Measurements from ENCODE around the gene APOBEC3C.
"Not testable (repeated sequence)": the region's sequence is repeated elsewhere in the genome, so short reads cannot be mapped to it uniquely, and the experiment has no call there.

APOBEC3C gene

DNA sequence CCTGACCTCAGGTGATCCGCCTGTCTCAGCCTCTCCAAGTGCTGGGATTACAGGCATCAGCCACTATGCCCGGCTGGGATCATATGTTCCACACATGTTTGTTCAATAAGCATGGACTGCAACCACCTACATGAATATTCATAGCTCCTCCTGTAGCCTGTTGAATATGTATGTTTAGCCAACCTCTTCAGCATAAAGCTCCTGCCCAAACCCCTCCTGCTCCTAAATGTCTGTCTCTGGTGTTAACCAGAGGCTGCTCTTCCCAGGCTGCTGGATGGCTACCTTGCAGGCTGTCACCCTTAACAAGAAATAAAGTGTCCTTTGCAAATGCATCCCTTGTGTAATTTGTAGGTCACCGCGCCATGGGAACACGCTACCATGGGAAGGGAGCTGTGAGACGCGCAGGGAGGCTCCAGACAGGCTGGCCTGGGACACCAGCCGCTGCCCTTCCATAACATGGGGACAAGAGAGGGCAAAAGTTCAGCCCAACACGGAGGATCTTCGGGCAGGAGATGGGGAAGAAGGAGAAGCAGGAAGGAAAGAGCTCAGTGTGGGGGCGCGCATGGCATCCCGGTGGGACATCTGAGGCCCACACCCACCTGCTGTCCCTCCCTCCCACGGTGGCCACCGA is 6.1 kb downstream of the APOBEC3C start:
- not testable (repeated sequence) for H3K9me3 ChIP-seq (ENCODE audit: control insufficient read depth, low read length); H3K4me3 ChIP-seq (ENCODE audit: insufficient read depth, low read depth, low read length, poor library complexity, severe bottlenecking); H3K27me3 ChIP-seq (replicated peaks; ENCODE audit: control insufficient read depth, insufficient read depth, low read length, poor library complexity, severe bottlenecking); DNase-seq
- Histone ChIP-seq H3K27ac (ENCODE audit: insufficient read depth, low read length, poor library complexity, severe bottlenecking) (peak overlapping the region; percentile 45), H3K36me3 (ENCODE audit: control insufficient read depth, insufficient read depth, low read length) (peaks cover 15% of the 10 kb centered on the region), H3K4me1 (ENCODE audit: control insufficient read depth, insufficient read depth, low read length, poor library complexity, severe bottlenecking) (peaks cover 33% of the 10 kb centered on the region)

DNA sequence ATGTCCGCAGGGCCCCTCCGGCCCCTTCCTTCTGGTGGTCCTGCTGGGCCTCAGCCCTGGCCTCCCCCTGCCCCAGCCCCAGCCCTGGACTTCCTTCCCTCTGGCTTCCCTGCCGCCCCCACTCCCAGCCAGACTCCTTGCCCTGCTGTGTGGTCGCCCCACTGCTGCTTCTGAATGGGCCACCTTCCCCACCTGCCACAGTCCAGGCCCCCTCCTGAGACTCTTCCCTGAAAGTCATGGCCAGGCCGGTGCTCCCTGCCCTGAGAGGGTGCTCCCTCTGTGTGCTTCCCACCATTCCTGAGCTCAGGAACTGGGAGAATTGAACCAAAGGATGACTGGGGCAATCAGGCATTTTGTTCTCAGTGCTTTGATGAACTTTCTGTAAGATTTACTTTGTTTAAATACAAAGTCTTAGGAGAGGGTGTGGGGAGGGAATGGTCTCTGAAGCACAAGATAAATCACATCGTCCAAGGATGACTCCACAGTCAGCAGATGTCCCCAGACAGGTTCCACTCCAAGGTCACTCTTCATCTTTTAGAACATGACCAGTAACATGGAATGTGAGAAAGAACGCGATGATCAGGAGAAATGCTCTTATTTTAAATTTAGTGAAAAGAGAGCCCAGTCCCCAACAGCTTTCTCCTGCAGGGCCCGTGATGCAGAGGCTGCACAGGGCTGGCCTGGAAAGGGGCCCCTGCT is 7.6 kb downstream of the APOBEC3C start:
- Histone ChIP-seq H3K27me3 (replicated peaks; ENCODE audit: control insufficient read depth, insufficient read depth, low read length, poor library complexity, severe bottlenecking) (no peaks in the 10 kb centered on the region), H3K9me3 (ENCODE audit: control insufficient read depth, low read length) (no peaks in the 10 kb centered on the region), H3K4me1 (ENCODE audit: control insufficient read depth, insufficient read depth, low read length, poor library complexity, severe bottlenecking) (peaks cover 31% of the 10 kb centered on the region), H3K36me3 (ENCODE audit: control insufficient read depth, insufficient read depth, low read length) (peaks cover 19% of the 10 kb centered on the region), H3K4me3 (ENCODE audit: insufficient read depth, low read depth, low read length, poor library complexity, severe bottlenecking) (peak overlapping the region; percentile 56), H3K27ac (ENCODE audit: insufficient read depth, low read length, poor library complexity, severe bottlenecking) (peak overlapping the region; percentile 78)
- DNase-seq = no peak

DNA sequence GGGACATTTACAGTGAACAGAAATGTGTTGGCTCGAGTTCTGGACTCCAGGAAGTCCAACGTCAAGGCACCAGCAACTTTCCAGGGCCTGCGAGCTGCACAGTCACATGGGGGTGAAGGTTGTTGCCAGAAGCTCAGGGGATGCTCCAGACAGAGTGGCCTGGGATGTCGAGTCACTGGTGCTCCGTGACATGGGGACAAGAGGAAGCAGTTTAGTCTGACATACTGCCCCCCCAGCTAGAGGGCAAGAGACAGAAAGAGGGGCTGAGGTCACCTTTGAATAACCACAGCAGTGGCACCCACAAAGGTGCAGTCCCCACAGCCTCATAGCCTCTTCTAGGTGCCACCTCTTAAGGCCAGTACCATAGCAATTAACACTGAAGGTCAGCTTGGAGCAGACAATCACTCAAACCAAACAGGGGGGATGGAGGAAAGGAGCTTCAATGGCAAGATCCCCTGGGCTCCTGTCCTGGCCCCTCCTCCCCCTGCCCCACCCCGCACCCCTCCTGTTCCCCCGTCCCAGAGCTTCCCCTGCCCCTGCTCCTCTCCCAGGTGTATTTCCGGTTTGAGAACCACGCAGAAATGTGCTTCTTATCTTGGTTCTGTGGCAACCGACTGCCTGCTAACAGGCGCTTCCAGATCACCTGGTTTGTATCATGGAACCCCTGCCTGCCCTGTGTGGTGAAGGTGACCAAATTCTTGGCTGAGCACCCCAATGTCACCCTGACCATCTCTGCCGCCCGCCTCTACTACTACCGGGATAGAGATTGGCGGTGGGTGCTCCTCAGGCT is 10.7 kb downstream of the APOBEC3C start:
- Histone ChIP-seq H3K4me1 (ENCODE audit: control insufficient read depth, insufficient read depth, low read length, poor library complexity, severe bottlenecking) (peaks cover 31% of the 10 kb centered on the region), H3K36me3 (ENCODE audit: control insufficient read depth, insufficient read depth, low read length) (peaks cover 7% of the 10 kb centered on the region), H3K27ac (ENCODE audit: insufficient read depth, low read length, poor library complexity, severe bottlenecking) (peak overlapping the region; percentile 51), H3K4me3 (ENCODE audit: insufficient read depth, low read depth, low read length, poor library complexity, severe bottlenecking) (no peak overlapping the region), H3K27me3 (replicated peaks; ENCODE audit: control insufficient read depth, insufficient read depth, low read length, poor library complexity, severe bottlenecking) (no peaks in the 10 kb centered on the region), H3K9me3 (ENCODE audit: control insufficient read depth, low read length) (no peaks in the 10 kb centered on the region)
- DNase-seq = peak in 1 of 3 donors; percentile 18

DNA sequence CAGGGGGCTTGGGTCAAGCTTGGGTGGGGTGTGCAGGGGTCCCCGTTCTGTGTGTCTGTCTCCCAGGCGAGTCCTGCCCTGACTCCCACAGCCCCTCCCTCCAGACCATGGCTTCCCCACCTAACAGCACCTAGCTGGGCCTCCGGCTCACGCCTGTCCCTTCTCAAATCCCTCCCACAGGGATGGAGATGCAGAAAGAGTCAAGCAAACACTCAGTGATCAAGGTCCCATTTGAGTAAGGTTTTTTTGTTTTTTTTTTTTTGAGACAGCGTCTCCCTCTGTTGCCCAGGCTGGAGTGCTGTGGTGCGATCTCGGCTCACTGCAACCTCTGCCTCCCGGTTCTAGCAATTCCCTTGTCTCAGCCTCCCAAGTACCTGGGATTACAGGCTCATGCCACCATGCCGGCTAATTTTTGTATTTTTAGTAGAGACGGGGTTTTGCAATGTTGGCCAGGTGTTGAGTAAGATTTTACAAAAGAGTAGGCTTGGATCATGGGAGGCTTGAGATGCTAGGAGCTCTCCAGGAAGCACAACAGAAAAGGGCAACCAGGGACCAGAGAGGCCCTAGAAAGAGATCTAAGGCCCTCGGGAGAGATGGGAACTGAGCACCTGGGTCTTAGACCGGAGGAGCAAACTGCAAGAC is 12.6 kb downstream of the APOBEC3C start:
- Histone ChIP-seq H3K9me3 (ENCODE audit: control insufficient read depth, low read length) (no peaks in the 10 kb centered on the region), H3K27ac (ENCODE audit: insufficient read depth, low read length, poor library complexity, severe bottlenecking) (no peak overlapping the region), H3K4me3 (ENCODE audit: insufficient read depth, low read depth, low read length, poor library complexity, severe bottlenecking) (no peak overlapping the region), H3K4me1 (ENCODE audit: control insufficient read depth, insufficient read depth, low read length, poor library complexity, severe bottlenecking) (peaks cover 25% of the 10 kb centered on the region), H3K27me3 (replicated peaks; ENCODE audit: control insufficient read depth, insufficient read depth, low read length, poor library complexity, severe bottlenecking) (no peaks in the 10 kb centered on the region), H3K36me3 (ENCODE audit: control insufficient read depth, insufficient read depth, low read length) (peaks cover 7% of the 10 kb centered on the region)
- no peak for DNase-seq

DNA sequence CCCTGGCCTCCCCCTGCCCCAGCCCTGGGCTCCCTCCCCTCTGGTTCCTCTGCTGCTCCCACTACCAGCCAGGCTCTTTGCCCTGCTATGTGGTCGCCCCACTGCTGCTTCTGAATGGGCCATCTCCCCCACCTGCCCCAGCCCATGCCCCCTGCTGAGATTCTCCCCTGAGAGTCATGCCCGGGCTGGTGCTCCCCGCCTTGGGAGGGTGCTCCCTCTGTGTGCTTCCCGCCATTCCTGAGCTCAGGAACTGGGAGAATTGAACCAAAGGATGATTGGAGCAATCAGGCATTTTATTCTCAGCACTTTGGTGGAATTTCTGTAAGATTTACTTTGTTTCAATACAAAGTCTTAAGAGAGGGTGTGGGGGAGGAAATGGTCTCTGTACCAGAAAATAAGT is 13.7 kb downstream of the APOBEC3C start:
- no peaks in the 10 kb centered on the region for H3K27me3 ChIP-seq (replicated peaks; ENCODE audit: control insufficient read depth, insufficient read depth, low read length, poor library complexity, severe bottlenecking)
- H3K4me3 ChIP-seq (ENCODE audit: insufficient read depth, low read depth, low read length, poor library complexity, severe bottlenecking) = no peak overlapping the region
- H3K27ac ChIP-seq (ENCODE audit: insufficient read depth, low read length, poor library complexity, severe bottlenecking) = no peak overlapping the region
- DNase-seq = no peak
- H3K9me3 ChIP-seq (ENCODE audit: control insufficient read depth, low read length) = no peaks in the 10 kb centered on the region
- peaks cover 11% of the 10 kb centered on the region for H3K36me3 ChIP-seq (ENCODE audit: control insufficient read depth, insufficient read depth, low read length)
- peaks cover 19% of the 10 kb centered on the region for H3K4me1 ChIP-seq (ENCODE audit: control insufficient read depth, insufficient read depth, low read length, poor library complexity, severe bottlenecking)

DNA sequence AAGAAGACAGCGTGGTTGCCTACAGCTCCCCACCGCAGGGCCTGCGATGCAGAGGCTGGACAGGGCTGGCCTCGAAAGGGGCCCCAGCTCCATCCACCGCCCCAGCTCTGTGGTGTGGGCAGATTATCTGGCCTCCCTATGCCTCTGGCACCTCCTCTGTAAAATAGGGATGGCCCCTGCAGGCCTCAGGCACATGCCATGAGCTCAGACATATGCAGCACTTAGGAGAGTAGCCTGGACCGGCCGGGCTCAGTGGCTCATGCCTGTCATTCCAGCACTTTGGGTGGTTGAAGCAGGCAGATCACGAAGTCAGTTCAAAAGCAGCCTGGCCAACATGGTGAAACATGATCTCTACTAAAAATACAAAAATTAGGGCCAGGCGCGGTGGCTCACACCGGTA is 14.2 kb downstream of the APOBEC3C start:
- no peaks in the 10 kb centered on the region for H3K9me3 ChIP-seq (ENCODE audit: control insufficient read depth, low read length)
- peaks cover 19% of the 10 kb centered on the region for H3K4me1 ChIP-seq (ENCODE audit: control insufficient read depth, insufficient read depth, low read length, poor library complexity, severe bottlenecking)
- DNase-seq = no peak
- no peak overlapping the region for H3K27ac ChIP-seq (ENCODE audit: insufficient read depth, low read length, poor library complexity, severe bottlenecking)
- no peak overlapping the region for H3K4me3 ChIP-seq (ENCODE audit: insufficient read depth, low read depth, low read length, poor library complexity, severe bottlenecking)
- peaks cover 11% of the 10 kb centered on the region for H3K36me3 ChIP-seq (ENCODE audit: control insufficient read depth, insufficient read depth, low read length)
- H3K27me3 ChIP-seq (replicated peaks; ENCODE audit: control insufficient read depth, insufficient read depth, low read length, poor library complexity, severe bottlenecking) = no peaks in the 10 kb centered on the region

DNA sequence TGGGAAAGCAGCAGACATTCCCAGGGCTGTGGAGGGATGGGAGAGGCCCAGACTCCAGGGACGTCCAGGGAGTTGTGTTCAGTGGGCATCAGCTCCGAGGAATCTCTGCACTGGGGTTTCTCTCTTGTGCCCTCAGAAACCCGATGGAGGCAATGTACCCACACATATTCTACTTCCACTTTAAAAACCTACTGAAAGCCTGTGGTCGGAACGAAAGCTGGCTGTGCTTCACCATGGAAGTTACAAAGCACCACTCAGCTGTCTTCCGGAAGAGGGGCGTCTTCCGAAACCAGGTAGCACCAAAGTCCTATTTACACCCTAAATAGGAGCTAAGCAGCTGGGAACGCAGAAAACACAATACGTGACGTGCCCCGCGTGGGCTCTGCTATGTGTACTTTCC is 15.2 kb downstream of the APOBEC3C start:
- no peak overlapping the region for H3K4me3 ChIP-seq (ENCODE audit: insufficient read depth, low read depth, low read length, poor library complexity, severe bottlenecking)
- no peaks in the 10 kb centered on the region for H3K9me3 ChIP-seq (ENCODE audit: control insufficient read depth, low read length)
- peaks cover 9% of the 10 kb centered on the region for H3K36me3 ChIP-seq (ENCODE audit: control insufficient read depth, insufficient read depth, low read length)
- H3K27me3 ChIP-seq (replicated peaks; ENCODE audit: control insufficient read depth, insufficient read depth, low read length, poor library complexity, severe bottlenecking) = no peaks in the 10 kb centered on the region
- no peak for DNase-seq
- H3K27ac ChIP-seq (ENCODE audit: insufficient read depth, low read length, poor library complexity, severe bottlenecking) = no peak overlapping the region
- peaks cover 11% of the 10 kb centered on the region for H3K4me1 ChIP-seq (ENCODE audit: control insufficient read depth, insufficient read depth, low read length, poor library complexity, severe bottlenecking)

DNA sequence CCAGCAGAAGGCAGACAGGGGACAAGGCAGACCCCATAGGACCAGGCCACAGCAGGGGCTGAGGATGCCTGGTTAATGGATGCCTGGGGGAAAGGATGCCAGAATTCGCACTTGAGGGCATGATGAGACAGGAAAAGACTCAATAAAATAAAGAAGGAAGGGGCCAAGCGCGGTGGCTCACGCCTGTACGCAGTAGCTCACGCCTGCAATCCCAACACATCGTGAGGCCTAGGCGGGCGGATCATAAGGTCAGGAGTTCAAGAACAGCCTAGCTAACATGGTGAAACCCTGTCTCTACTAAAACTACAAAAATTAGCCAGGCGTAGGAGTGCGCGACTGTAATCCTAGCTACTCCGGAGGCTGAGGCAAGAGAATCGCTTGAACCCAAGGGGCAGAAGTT is 16.6 kb downstream of the APOBEC3C start:
- no peaks in the 10 kb centered on the region for H3K4me1 ChIP-seq (ENCODE audit: control insufficient read depth, insufficient read depth, low read length, poor library complexity, severe bottlenecking)
- no peak overlapping the region for H3K4me3 ChIP-seq (ENCODE audit: insufficient read depth, low read depth, low read length, poor library complexity, severe bottlenecking)
- H3K9me3 ChIP-seq (ENCODE audit: control insufficient read depth, low read length) = no peaks in the 10 kb centered on the region
- H3K27ac ChIP-seq (ENCODE audit: insufficient read depth, low read length, poor library complexity, severe bottlenecking) = no peak overlapping the region
- peaks cover 8% of the 10 kb centered on the region for H3K36me3 ChIP-seq (ENCODE audit: control insufficient read depth, insufficient read depth, low read length)
- DNase-seq = no peak
- no peaks in the 10 kb centered on the region for H3K27me3 ChIP-seq (replicated peaks; ENCODE audit: control insufficient read depth, insufficient read depth, low read length, poor library complexity, severe bottlenecking)

DNA sequence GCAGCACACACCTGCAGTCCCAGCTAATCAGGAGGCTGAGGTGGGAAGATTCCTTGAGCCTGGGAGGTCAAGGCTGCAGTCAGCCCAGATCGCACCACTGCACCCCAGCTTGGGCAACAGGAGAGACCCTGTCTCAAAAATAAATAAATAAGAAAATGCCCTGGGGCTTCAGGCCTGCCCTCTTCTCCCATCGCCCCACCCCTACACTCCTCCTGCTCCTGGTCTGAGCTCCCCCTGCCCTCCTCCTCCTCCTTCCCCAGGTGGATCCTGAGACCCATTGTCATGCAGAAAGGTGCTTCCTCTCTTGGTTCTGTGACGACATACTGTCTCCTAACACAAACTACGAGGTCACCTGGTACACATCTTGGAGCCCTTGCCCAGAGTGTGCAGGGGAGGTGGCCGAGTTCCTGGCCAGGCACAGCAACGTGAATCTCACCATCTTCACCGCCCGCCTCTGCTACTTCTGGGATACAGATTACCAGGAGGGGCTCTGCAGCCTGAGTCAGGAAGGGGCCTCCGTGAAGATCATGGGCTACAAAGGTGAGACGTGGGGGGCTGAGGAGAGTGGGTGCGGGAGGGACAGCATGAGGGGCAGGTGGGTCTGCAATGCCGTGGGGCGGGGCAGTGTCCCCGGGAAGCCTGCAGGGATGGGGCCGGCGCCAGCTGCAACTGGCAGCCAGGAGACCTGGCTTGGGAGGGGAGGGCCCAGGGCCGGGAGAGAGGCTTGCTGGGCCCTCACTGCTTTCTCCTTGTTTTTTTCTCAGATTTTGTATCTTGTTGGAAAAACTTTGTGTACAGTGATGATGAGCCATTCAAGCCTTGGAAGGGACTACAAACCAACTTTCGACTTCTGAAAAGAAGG is 17.6 kb downstream of the APOBEC3C start:
- not testable (repeated sequence) for H3K9me3 ChIP-seq (ENCODE audit: control insufficient read depth, low read length); H3K27me3 ChIP-seq (replicated peaks; ENCODE audit: control insufficient read depth, insufficient read depth, low read length, poor library complexity, severe bottlenecking); H3K4me1 ChIP-seq (ENCODE audit: control insufficient read depth, insufficient read depth, low read length, poor library complexity, severe bottlenecking); H3K4me3 ChIP-seq (ENCODE audit: insufficient read depth, low read depth, low read length, poor library complexity, severe bottlenecking); H3K27ac ChIP-seq (ENCODE audit: insufficient read depth, low read length, poor library complexity, severe bottlenecking); DNase-seq; H3K36me3 ChIP-seq (ENCODE audit: control insufficient read depth, insufficient read depth, low read length)
